NCI-H748 (cell line): Measurements from ENCODE around the gene SNRPD3.

Experiments used
- DNase-seq: peaks from one replicate; lab custom pipeline; 2025; ENCODE audit not compliant: unreplicated experiment; lab: John Stamatoyannopoulos, UW

Gene SNRPD3

GRCh38 chr22:24555165-24556039 is at the start of gene SNRPD3:
Gene SNRPD3, plus strand, starts transcription at chr22:24555999. Its CDS starts 1,676 bp downstream, at chr22:24557675.
- peak; percentile 96 for DNase-seq

GRCh38 chr22:24506802-24507438 is 48.9 kb upstream of the SNRPD3 start:
- peak; percentile 86 for DNase-seq

GRCh38 chr22:24507716-24508115 is 48.1 kb upstream of the SNRPD3 start:
- peak; percentile 7 for DNase-seq

GRCh38 chr22:24510637-24511625 is 44.9 kb upstream of the SNRPD3 start:
- DNase-seq = no peak

- no peak for DNase-seq
Measured at GRCh38 chr22:24512043-24512442, 43.8 kb upstream of the SNRPD3 start.

- DNase-seq = no peak
Measured at GRCh38 chr22:24513378-24514240, 42.2 kb upstream of the SNRPD3 start.

- DNase-seq = no peak
Measured at GRCh38 chr22:24514241-24515026, 41.4 kb upstream of the SNRPD3 start.

GRCh38 chr22:24515027-24515338 is 40.8 kb upstream of the SNRPD3 start:
- DNase-seq = no peak

GRCh38 chr22:24516301-24516737 is 39.5 kb upstream of the SNRPD3 start:
- DNase-seq = no peak

- no peak for DNase-seq
Measured at GRCh38 chr22:24517446-24517845, 38.4 kb upstream of the SNRPD3 start.

GRCh38 chr22:24518228-24518627 is 37.6 kb upstream of the SNRPD3 start:
- no peak for DNase-seq

GRCh38 chr22:24518771-24519485 is 36.9 kb upstream of the SNRPD3 start:
- DNase-seq = no peak

- no peak for DNase-seq
Measured at GRCh38 chr22:24519496-24519895, 36.3 kb upstream of the SNRPD3 start.

- peak; percentile 92 for DNase-seq
Measured at GRCh38 chr22:24521791-24522245, 34.0 kb upstream of the SNRPD3 start.

- DNase-seq = no peak
Measured at GRCh38 chr22:24523873-24524272, 31.9 kb upstream of the SNRPD3 start.

- DNase-seq = peak; percentile 61
Measured at GRCh38 chr22:24525416-24526037, 30.3 kb upstream of the SNRPD3 start.

GRCh38 chr22:24526191-24526590 is 29.6 kb upstream of the SNRPD3 start:
- DNase-seq = no peak

GRCh38 chr22:24529898-24530297 is 25.9 kb upstream of the SNRPD3 start:
- no peak for DNase-seq
